GM23338 (cell line): ENCODE results near the gene MR1.

Experiments
- CTCF ChIP-seq, 2 experiments: fragments of 200-600 bp in 1 of 2; sonication (generic) in 1 of 2; conservative IDR thresholded peaks; 2 replicates each; pipeline versions ENCODE4 v1.5.1 to v1.6.1; 2016 to 2017; ENCODE audit warnings: antibody characterized with exemption in 2 of 2, low read depth in 2 of 2, mild to moderate bottlenecking in 2 of 2, moderate library complexity in 1 of 2
- NANOG ChIP-seq: IDR thresholded peaks from 2 replicates; pipeline ENCODE4 v1.6.1; 2016; ENCODE audit warnings: antibody characterized with exemption, borderline replicate concordance
- POLR2AphosphoS5 ChIP-seq: IDR thresholded peaks from 2 replicates; pipeline ENCODE4 v1.6.1; 2016; ENCODE audit warnings: antibody characterized with exemption, low read depth

GRCh38 chr1:181010789-181011188 lies 23.0 kb upstream of the MR1 start:
- TF ChIP-seq CTCF (conservative IDR thresholded peaks at IDR 0.05; ENCODE audit: low read depth in 2 of 2) (no peak), POLR2AphosphoS5 (no peak), NANOG (no peak)
